SU-DHL-6 (cell line): Measurements from ENCODE around the gene DELE1.

Source experiments
- H2AFZ ChIP-seq: fragments of 200-600 bp; sonication (generic); 2 replicates; pipeline ENCODE4 v1.6.1; 2014; ENCODE audit warnings: low read depth, mild to moderate bottlenecking, moderate library complexity, mixed read lengths, antibody characterized with exemption, low read length; ENCODE audit not compliant: severe bottlenecking
- H3F3A ChIP-seq: fragments of 200-600 bp; shearing (Covaris generic); 2 replicates; pipeline ENCODE4 v1.6.0; 2016; ENCODE audit warnings: antibody characterized with exemption, mild to moderate bottlenecking; ENCODE audit not compliant: insufficient read depth
- H3K27ac ChIP-seq: fragments of 200-600 bp; sonication (generic); 2 replicates; pipeline ENCODE4 v1.5.1; 2016; ENCODE audit warnings: low read depth, mild to moderate bottlenecking, low read length, moderate library complexity, mixed read lengths
- H3K27me3 ChIP-seq: fragments of 200-600 bp; sonication (generic), shearing (Covaris generic); 2 replicates; pipeline ENCODE4 v1.6.0; 2014; ENCODE audit warnings: mild to moderate bottlenecking, low read length
- H3K36me3 ChIP-seq: fragments of 200-600 bp; sonication (generic); 2 replicates; pipeline ENCODE4 v1.6.1; 2014; ENCODE audit warnings: mild to moderate bottlenecking, low read length, mixed read lengths
- H3K4me2 ChIP-seq: fragments of 300-600, 200-600 bp; shearing (Covaris generic), sonication (generic); 2 replicates; pipeline ENCODE4 v1.6.0; 2014; ENCODE audit warnings: low read length, low read depth, mild to moderate bottlenecking; ENCODE audit not compliant: poor library complexity, severe bottlenecking
- H3K4me3 ChIP-seq: fragments of 200-600 bp; sonication (generic); 2 replicates; pipeline ENCODE4 v1.5.1; 2014; ENCODE audit warnings: antibody characterized with exemption, low read length, mild to moderate bottlenecking, mixed read lengths; ENCODE audit not compliant: insufficient read depth, poor library complexity, severe bottlenecking
- H3K79me2 ChIP-seq: fragments of 200-600 bp; sonication (generic); 2 replicates; pipeline ENCODE4 v1.6.1; 2014; ENCODE audit warnings: mild to moderate bottlenecking, low read length, moderate library complexity; ENCODE audit not compliant: insufficient read depth
- H3K9ac ChIP-seq: fragments of 200-600 bp; sonication (generic); 2 replicates; pipeline ENCODE4 v1.7.0; 2014; ENCODE audit warnings: mild to moderate bottlenecking, low read length
- H3K9me2 ChIP-seq: fragments of 200-600 bp; sonication (generic); replicated peaks from 2 replicates; pipeline ENCODE4 v1.6.1; 2014; ENCODE audit warnings: low read length; ENCODE audit not compliant: insufficient read depth
- H3K9me3 ChIP-seq: fragments of 200-600 bp; sonication (generic); 2 replicates; pipeline ENCODE4 v1.6.1; 2014; ENCODE audit warnings: low read length, mixed read lengths; ENCODE audit not compliant: insufficient read depth
- H4K20me1 ChIP-seq: fragments of 200-600 bp; sonication (generic); 2 replicates; pipeline ENCODE4 v1.6.1; 2014; ENCODE audit warnings: low read depth, mild to moderate bottlenecking, antibody characterized with exemption, low read length, moderate library complexity, mixed read lengths
- EZH2phosphoT487 ChIP-seq: fragments of 200-600 bp; sonication (generic), shearing (Covaris generic); conservative IDR thresholded peaks from 2 replicates; pipeline ENCODE4 v1.6.1; 2018; ENCODE audit warnings: mild to moderate bottlenecking, antibody characterized with exemption, low read length, moderate library complexity, mixed read lengths
- TF ChIP-seq, protein P1 (sequence below): fragments of 200-600 bp; sonication (generic); IDR thresholded peaks from one replicate; pipeline ENCODE4 v1.5.1; 2017; ENCODE audit warnings: antibody characterized with exemption, mild to moderate bottlenecking, low read length, moderate library complexity; ENCODE audit not compliant: insufficient read depth, poor library complexity, severe bottlenecking

The DELE1 gene

DNA sequence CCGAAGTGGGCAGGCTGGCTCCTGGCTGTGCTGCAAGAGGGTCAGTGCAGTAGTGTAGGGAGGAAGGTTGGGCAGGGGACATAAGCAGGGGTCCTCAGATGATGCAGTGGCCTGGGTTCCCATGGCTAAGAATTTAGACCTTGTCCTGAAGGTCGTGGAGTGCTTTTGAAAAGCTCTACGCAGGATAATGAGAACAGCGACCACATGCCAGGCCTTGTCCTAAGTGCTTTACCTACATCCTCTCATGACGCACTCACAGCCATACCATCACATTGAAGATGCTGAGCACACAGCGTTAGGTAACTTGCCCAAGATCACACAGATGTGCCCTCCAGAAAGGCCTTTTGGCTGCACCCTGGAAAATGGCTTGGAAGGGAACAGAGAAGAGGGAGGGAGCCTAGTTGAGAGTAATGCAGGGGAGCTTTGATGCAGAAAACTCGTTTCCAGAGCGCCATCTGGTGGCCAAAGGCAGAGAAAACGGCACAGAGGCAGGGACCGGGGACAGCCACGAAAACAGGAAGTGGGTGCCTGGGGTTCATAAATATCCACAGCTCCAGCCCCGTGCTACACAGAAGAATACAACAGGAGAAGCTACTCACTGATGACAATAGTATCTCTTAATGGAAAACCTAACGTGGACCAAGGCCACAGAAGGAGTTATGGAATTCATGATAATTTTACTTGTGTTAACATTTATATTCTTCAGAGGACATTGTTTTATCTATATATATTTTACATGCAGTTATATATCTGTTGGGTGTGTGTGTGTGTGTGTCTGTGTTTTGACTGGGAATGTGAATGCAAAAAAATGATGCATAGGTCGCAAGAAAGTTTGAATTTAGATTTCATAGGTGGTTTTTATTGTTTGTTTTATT lies 37.0 kb downstream of the DELE1 start:
- Histone ChIP-seq H3K9ac (peak overlapping the region; percentile 9; the same call in 1 of the 2 replicates), H2AFZ (peak overlapping the region; percentile 82), H3K27me3 (no peaks in the 10 kb centered on the region), H3K27ac (no peak overlapping the region), H3K4me2 (peak overlapping the region; percentile 53), H3K36me3 (no peaks in the 10 kb centered on the region), H3K9me3 (no peaks in the 10 kb centered on the region), H4K20me1 (no peaks in the 10 kb centered on the region), H3K9me2 (no peaks in the 10 kb centered on the region), H3K79me2 (no peaks in the 10 kb centered on the region), H3F3A (no peaks in the 10 kb centered on the region), H3K4me3 (no peak overlapping the region)
- no peak for TF ChIP-seq EZH2phosphoT487
- TF ChIP-seq, protein P1, sequence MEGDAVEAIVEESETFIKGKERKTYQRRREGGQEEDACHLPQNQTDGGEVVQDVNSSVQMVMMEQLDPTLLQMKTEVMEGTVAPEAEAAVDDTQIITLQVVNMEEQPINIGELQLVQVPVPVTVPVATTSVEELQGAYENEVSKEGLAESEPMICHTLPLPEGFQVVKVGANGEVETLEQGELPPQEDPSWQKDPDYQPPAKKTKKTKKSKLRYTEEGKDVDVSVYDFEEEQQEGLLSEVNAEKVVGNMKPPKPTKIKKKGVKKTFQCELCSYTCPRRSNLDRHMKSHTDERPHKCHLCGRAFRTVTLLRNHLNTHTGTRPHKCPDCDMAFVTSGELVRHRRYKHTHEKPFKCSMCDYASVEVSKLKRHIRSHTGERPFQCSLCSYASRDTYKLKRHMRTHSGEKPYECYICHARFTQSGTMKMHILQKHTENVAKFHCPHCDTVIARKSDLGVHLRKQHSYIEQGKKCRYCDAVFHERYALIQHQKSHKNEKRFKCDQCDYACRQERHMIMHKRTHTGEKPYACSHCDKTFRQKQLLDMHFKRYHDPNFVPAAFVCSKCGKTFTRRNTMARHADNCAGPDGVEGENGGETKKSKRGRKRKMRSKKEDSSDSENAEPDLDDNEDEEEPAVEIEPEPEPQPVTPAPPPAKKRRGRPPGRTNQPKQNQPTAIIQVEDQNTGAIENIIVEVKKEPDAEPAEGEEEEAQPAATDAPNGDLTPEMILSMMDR: peak; percentile 83

DNA sequence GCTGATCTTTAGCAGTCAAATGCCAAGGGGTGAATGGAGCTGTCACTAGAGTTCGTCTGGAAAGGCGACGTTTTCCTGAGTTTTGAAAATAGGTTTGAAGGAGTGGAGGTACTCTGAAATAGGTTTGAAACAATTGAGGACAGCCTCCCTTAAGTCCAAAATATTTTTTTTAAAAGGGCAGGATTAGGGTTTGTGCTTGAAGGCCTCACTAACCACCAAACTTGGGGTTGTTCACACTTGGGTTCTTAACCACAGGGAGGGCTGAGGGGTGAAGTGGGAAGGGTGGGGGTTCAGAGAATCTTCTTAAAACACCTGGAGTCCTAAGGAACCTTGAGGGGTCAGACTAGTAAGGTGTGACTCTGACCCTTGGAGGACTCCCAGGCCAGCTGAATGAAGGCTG lies 37.8 kb downstream of the DELE1 start:
- peak overlapping the region; percentile 82 for H2AFZ ChIP-seq
- peak overlapping the region; percentile 53 for H3K4me2 ChIP-seq
- no peaks in the 10 kb centered on the region for H3K9me2 ChIP-seq
- no peaks in the 10 kb centered on the region for H3K9me3 ChIP-seq
- no peak overlapping the region for H3K27ac ChIP-seq
- no peak overlapping the region for H3K4me3 ChIP-seq
- H3K27me3 ChIP-seq: no peaks in the 10 kb centered on the region
- H3K36me3 ChIP-seq: no peaks in the 10 kb centered on the region
- H4K20me1 ChIP-seq: no peaks in the 10 kb centered on the region
- H3K79me2 ChIP-seq: no peaks in the 10 kb centered on the region
- no peaks in the 10 kb centered on the region; the same call in 1 of the 2 replicates for H3F3A ChIP-seq
- no peak for TF ChIP-seq EZH2phosphoT487
- TF ChIP-seq, protein P1: no peak
- peak overlapping the region; percentile 9; the same call in 1 of the 2 replicates for H3K9ac ChIP-seq

DNA sequence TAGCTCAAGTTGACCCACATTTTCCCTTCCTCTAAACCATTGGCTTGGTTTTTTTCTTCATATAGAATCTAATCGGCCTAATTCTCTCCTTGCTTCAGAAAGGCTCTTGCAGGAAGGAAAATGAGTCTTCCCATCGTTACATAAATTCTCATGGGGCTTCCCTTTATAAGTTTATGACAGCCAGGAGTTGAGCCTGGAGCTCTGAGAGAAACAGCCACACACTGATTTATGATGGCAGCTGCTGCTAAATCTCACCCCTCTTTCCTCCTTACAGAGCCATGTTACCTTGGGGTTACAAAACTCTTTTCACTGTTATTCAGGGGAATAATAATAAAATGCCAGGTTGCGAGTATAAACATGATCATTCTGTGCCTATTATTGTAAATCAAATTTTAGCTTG lies 40.0 kb downstream of the DELE1 start:
- no peaks in the 10 kb centered on the region for H3K79me2 ChIP-seq
- TF ChIP-seq, protein P1: no peak
- TF ChIP-seq EZH2phosphoT487: no peak
- H4K20me1 ChIP-seq: no peaks in the 10 kb centered on the region
- no peak overlapping the region for H3K9ac ChIP-seq
- no peak overlapping the region for H3K27ac ChIP-seq
- H3K4me2 ChIP-seq: no peak overlapping the region
- no peaks in the 10 kb centered on the region for H3K9me3 ChIP-seq
- no peaks in the 10 kb centered on the region for H3K9me2 ChIP-seq
- peaks cover 3% of the 10 kb centered on the region; the same call in 1 of the 2 replicates for H3F3A ChIP-seq
- H3K4me3 ChIP-seq: no peak overlapping the region
- no peaks in the 10 kb centered on the region for H3K27me3 ChIP-seq
- H3K36me3 ChIP-seq: no peaks in the 10 kb centered on the region
- no peak overlapping the region for H2AFZ ChIP-seq
